SU-DHL-6 (cell line): ENCODE results near the gene TOP3A.

Source experiments
- H2AFZ ChIP-seq: fragments of 200-600 bp; sonication (generic); 2 replicates; pipeline ENCODE4 v1.6.1; 2014; ENCODE audit warnings: low read depth, mild to moderate bottlenecking, moderate library complexity, mixed read lengths, antibody characterized with exemption, low read length; ENCODE audit not compliant: severe bottlenecking
- H3F3A ChIP-seq: fragments of 200-600 bp; shearing (Covaris generic); 2 replicates; pipeline ENCODE4 v1.6.0; 2016; ENCODE audit warnings: antibody characterized with exemption, mild to moderate bottlenecking; ENCODE audit not compliant: insufficient read depth
- H3K27ac ChIP-seq: fragments of 200-600 bp; sonication (generic); 2 replicates; pipeline ENCODE4 v1.5.1; 2016; ENCODE audit warnings: low read depth, mild to moderate bottlenecking, low read length, moderate library complexity, mixed read lengths
- H3K27me3 ChIP-seq: fragments of 200-600 bp; sonication (generic), shearing (Covaris generic); 2 replicates; pipeline ENCODE4 v1.6.0; 2014; ENCODE audit warnings: mild to moderate bottlenecking, low read length
- H3K36me3 ChIP-seq: fragments of 200-600 bp; sonication (generic); 2 replicates; pipeline ENCODE4 v1.6.1; 2014; ENCODE audit warnings: mild to moderate bottlenecking, low read length, mixed read lengths
- H3K4me2 ChIP-seq: fragments of 300-600, 200-600 bp; shearing (Covaris generic), sonication (generic); 2 replicates; pipeline ENCODE4 v1.6.0; 2014; ENCODE audit warnings: low read length, low read depth, mild to moderate bottlenecking; ENCODE audit not compliant: poor library complexity, severe bottlenecking
- H3K4me3 ChIP-seq: fragments of 200-600 bp; sonication (generic); 2 replicates; pipeline ENCODE4 v1.5.1; 2014; ENCODE audit warnings: antibody characterized with exemption, low read length, mild to moderate bottlenecking, mixed read lengths; ENCODE audit not compliant: insufficient read depth, poor library complexity, severe bottlenecking
- H3K79me2 ChIP-seq: fragments of 200-600 bp; sonication (generic); 2 replicates; pipeline ENCODE4 v1.6.1; 2014; ENCODE audit warnings: mild to moderate bottlenecking, low read length, moderate library complexity; ENCODE audit not compliant: insufficient read depth
- H3K9ac ChIP-seq: fragments of 200-600 bp; sonication (generic); 2 replicates; pipeline ENCODE4 v1.7.0; 2014; ENCODE audit warnings: mild to moderate bottlenecking, low read length
- H3K9me2 ChIP-seq: fragments of 200-600 bp; sonication (generic); replicated peaks from 2 replicates; pipeline ENCODE4 v1.6.1; 2014; ENCODE audit warnings: low read length; ENCODE audit not compliant: insufficient read depth
- H3K9me3 ChIP-seq: fragments of 200-600 bp; sonication (generic); 2 replicates; pipeline ENCODE4 v1.6.1; 2014; ENCODE audit warnings: low read length, mixed read lengths; ENCODE audit not compliant: insufficient read depth
- H4K20me1 ChIP-seq: fragments of 200-600 bp; sonication (generic); 2 replicates; pipeline ENCODE4 v1.6.1; 2014; ENCODE audit warnings: low read depth, mild to moderate bottlenecking, antibody characterized with exemption, low read length, moderate library complexity, mixed read lengths
- CTCF ChIP-seq: fragments of 200-600 bp; sonication (generic); IDR thresholded peaks from one replicate; pipeline ENCODE4 v1.5.1; 2017; ENCODE audit warnings: antibody characterized with exemption, mild to moderate bottlenecking, low read length, moderate library complexity; ENCODE audit not compliant: insufficient read depth, poor library complexity, severe bottlenecking
- EZH2phosphoT487 ChIP-seq: fragments of 200-600 bp; sonication (generic), shearing (Covaris generic); conservative IDR thresholded peaks from 2 replicates; pipeline ENCODE4 v1.6.1; 2018; ENCODE audit warnings: mild to moderate bottlenecking, antibody characterized with exemption, low read length, moderate library complexity, mixed read lengths

Gene TOP3A

GRCh38 chr17:18267366-18267765 lies 47.4 kb downstream of the TOP3A start:
- Histone ChIP-seq H4K20me1 (no peaks in the 10 kb centered on the region), H3K27me3 (no peaks in the 10 kb centered on the region), H3K4me3 (no peak overlapping the region), H3K9ac (no peak overlapping the region), H3K4me2 (no peak overlapping the region), H3K79me2 (no peaks in the 10 kb centered on the region), H3K27ac (no peak overlapping the region), H3K9me3 (no peaks in the 10 kb centered on the region), H3K36me3 (no peaks in the 10 kb centered on the region), H3F3A (no peaks in the 10 kb centered on the region), H3K9me2 (no peaks in the 10 kb centered on the region), H2AFZ (no peak overlapping the region)
- TF ChIP-seq EZH2phosphoT487 (no peak), CTCF (no peak)

GRCh38 chr17:18263885-18264682 lies 50.7 kb downstream of the TOP3A start:
- TF ChIP-seq CTCF (no peak), EZH2phosphoT487 (no peak)
- H3K36me3 ChIP-seq: no peaks in the 10 kb centered on the region
- no peaks in the 10 kb centered on the region for H3K9me2 ChIP-seq
- H3K4me2 ChIP-seq: no peak overlapping the region
- H3K9ac ChIP-seq: no peak overlapping the region
- no peaks in the 10 kb centered on the region for H4K20me1 ChIP-seq
- H3K4me3 ChIP-seq: no peak overlapping the region
- H3K27me3 ChIP-seq: no peaks in the 10 kb centered on the region
- no peak overlapping the region for H2AFZ ChIP-seq
- H3F3A ChIP-seq: peaks cover 6% of the 10 kb centered on the region; the same call in 1 of the 2 replicates
- H3K79me2 ChIP-seq: no peaks in the 10 kb centered on the region
- no peak overlapping the region for H3K27ac ChIP-seq
- no peaks in the 10 kb centered on the region for H3K9me3 ChIP-seq

- TF ChIP-seq CTCF (no peak), EZH2phosphoT487 (no peak)
- peaks cover 6% of the 10 kb centered on the region; the same call in 1 of the 2 replicates for H3F3A ChIP-seq
- H3K9ac ChIP-seq: no peak overlapping the region
Observed at GRCh38 chr17:18262641-18263040, 52.2 kb downstream of the TOP3A start.

More at GRCh38 chr17:18262641-18263040, 52.2 kb downstream of the TOP3A start:
- Histone ChIP-seq H3K79me2 (peaks cover 7% of the 10 kb centered on the region; the same call in 1 of the 2 replicates), H3K27me3 (no peaks in the 10 kb centered on the region), H3K27ac (no peak overlapping the region), H3K4me3 (no peak overlapping the region), H4K20me1 (no peaks in the 10 kb centered on the region), H3K9me2 (no peaks in the 10 kb centered on the region), H3K9me3 (no peaks in the 10 kb centered on the region), H3K36me3 (no peaks in the 10 kb centered on the region), H2AFZ (no peak overlapping the region), H3K4me2 (no peak overlapping the region)
